ENCODE results near the gene FANCG. TPM values are rescaled to one million over a fixed set of nuclear protein-coding genes. Genes with fewer than 3 reads are reported as not detected.

FANCG gene
- total and polyA plus RNA-seq, 7 experiments from 2014 or later, result 8.7 to 84.9 (median 26.6) TPM

GRCh38 chr9:35102465-35102768 is 22.7 kb upstream of the FANCG start:
- Mint-ChIP-seq H3K4me3 (peak overlapping the region; percentile 88 to 98 (median 92)), H3K27ac (peak overlapping the region; percentile 92 to 99 (median 96)), H3K27me3 (no peaks in the 10 kb centered on the region), H3K4me1 (peaks cover 18 to 42% (median 37%) of the 10 kb centered on the region in 7 donors), H3K36me3 (peaks cover 3 to 34% (median 15%) of the 10 kb centered on the region in 5 donors), H3K9me3 (no peaks in the 10 kb centered on the region)
- no peak for DNase-seq
- Histone ChIP-seq H3K36me3 (ENCODE audit: control insufficient read depth in 2 of 3, insufficient read depth in 3 of 3, low read length in 3 of 3) (peaks cover 4 to 36% (median 9%) of the 10 kb centered on the region in 3 experiments), H3K27ac (ENCODE audit: low read depth, low read length) (peak overlapping the region; percentile 81), H3K4me3 (ENCODE audit: low read length) (peak overlapping the region; percentile 92), H3K4me1 (ENCODE audit: control insufficient read depth in 2 of 2, insufficient read depth in 2 of 2, low read length in 2 of 2) (peaks cover 12 to 18% of the 10 kb centered on the region in 2 donors), H3K9me3 (ENCODE audit: control insufficient read depth in 2 of 3, low read length in 3 of 3) (no peaks in the 10 kb centered on the region), H3K27me3 (ENCODE audit: control insufficient read depth in 2 of 2, insufficient read depth in 2 of 2, low read length in 2 of 2) (no peaks in the 10 kb centered on the region)
- intact Hi-C loops (cut with micrococcal nuclease), result loop anchor here (2.0 to 5.0 kb wide), 3 partner anchors 435 to 1665 kb away; partner anchors contain the start of gene TESK1 (in 1 of the 2)
- ChIA-PET CTCF (interaction anchor here (0.6 to 3.0 kb wide), 4 partner anchors 9 to 203 kb away, joined by 3 to 14 read pairs (median 5); partner anchors contain the start of gene ATOSB), POLR2A (interaction anchor here (0.9 to 3.5 kb wide), 7 partner anchors 9 to 502 kb away, joined by 3 to 32 read pairs (median 15); partner anchors contain the start of genes ATOSB, FANCG and VCP)
- no peak for ATAC-seq

- H3K36me3 ChIP-seq (ENCODE audit: control insufficient read depth in 2 of 3, insufficient read depth in 3 of 3, low read length in 3 of 3), result peaks cover 4 to 46% (median 13%) of the 10 kb centered on the region in 3 experiments
- ATAC-seq (no peak), DNase-seq (no peak)
- no peaks in the 10 kb centered on the region for H3K9me3 Mint-ChIP-seq
- peaks cover 0 to 32% (median 8%) of the 10 kb centered on the region in 5 donors for H3K36me3 Mint-ChIP-seq
- H3K27me3 Mint-ChIP-seq, result no peaks in the 10 kb centered on the region
- peak overlapping the region in 7 of 10 donors; percentile 14 to 67 (median 50) for H3K4me3 Mint-ChIP-seq
- H3K4me3 ChIP-seq (ENCODE audit: low read length), result no peak overlapping the region
- intact Hi-C loops (cut with micrococcal nuclease), result loop anchor here in 1 of 2 donors (2.0 kb wide), 1 partner anchor 337 kb away; no protein-coding TSS in a partner anchor
- peaks cover 30 to 59% (median 51%) of the 10 kb centered on the region in 7 donors for H3K4me1 Mint-ChIP-seq
- POLR2A ChIA-PET, result interaction anchor here (0.7 to 11.3 kb wide), 4 partner anchors 8 to 25 kb away, joined by 3 to 88 read pairs (median 8); partner anchors contain the start of genes FANCG and VCP
- H3K27me3 ChIP-seq (ENCODE audit: control insufficient read depth in 2 of 2, insufficient read depth in 2 of 2, low read length in 2 of 2), result no peaks in the 10 kb centered on the region
- CTCF ChIA-PET, result interaction anchor here (0.6 to 3.9 kb wide), 6 partner anchors 11 to 910 kb away, joined by 3 to 19 read pairs (median 4); partner anchors contain the start of gene FANCG
- H3K27ac Mint-ChIP-seq, result peak overlapping the region in 7 of 9 donors; percentile 37 to 84 (median 75)
- peaks cover 16 to 23% of the 10 kb centered on the region in 2 donors for H3K4me1 ChIP-seq (ENCODE audit: control insufficient read depth in 2 of 2, insufficient read depth in 2 of 2, low read length in 2 of 2)
- no peaks in the 10 kb centered on the region for H3K9me3 ChIP-seq (ENCODE audit: control insufficient read depth in 2 of 3, low read length in 3 of 3)
- no peak overlapping the region for H3K27ac ChIP-seq (ENCODE audit: low read depth, low read length)
These were observed 17.8 kb upstream of the FANCG start for GRCh38 chr9:35097573-35097972.

- ATAC-seq (peak; percentile 96), DNase-seq (peak; percentile 85 to 94 (median 92))
- Histone ChIP-seq H3K4me3 (ENCODE audit: low read length) (peak within 1 kb of the TSS; percentile 97), H3K36me3 (ENCODE audit: control insufficient read depth in 2 of 3, insufficient read depth in 3 of 3, low read length in 3 of 3) (peaks cover 4 to 56% (median 16%) of the 10 kb centered on the region in 3 experiments), H3K4me1 (ENCODE audit: control insufficient read depth in 2 of 2, insufficient read depth in 2 of 2, low read length in 2 of 2) (peaks cover 8 to 11% of the 10 kb centered on the region in 2 donors), H3K27me3 (ENCODE audit: control insufficient read depth in 2 of 2, insufficient read depth in 2 of 2, low read length in 2 of 2) (no peaks in the 10 kb centered on the region), H3K9me3 (ENCODE audit: control insufficient read depth in 2 of 3, low read length in 3 of 3) (no peaks in the 10 kb centered on the region), H3K27ac (ENCODE audit: low read depth, low read length) (peak within 1 kb of the TSS; percentile 99)
- H3K4me3 Mint-ChIP-seq, result peak within 1 kb of the TSS; percentile 81 to 90 (median 86)
- intact Hi-C loops (cut with micrococcal nuclease), result loop anchor here (1.0 to 2.0 kb wide), 9 partner anchors 15 to 636 kb away; partner anchors contain the start of genes DNAJB5 (in 2 of the 2), VCP (in 2 of the 2), CREB3 (in 1 of the 2) and TLN1 (in 1 of the 2)
- H3K36me3 Mint-ChIP-seq, result peaks cover 0 to 39% (median 8%) of the 10 kb centered on the region in 5 donors
- CTCF ChIA-PET, result interaction anchor here (1.0 to 3.9 kb wide), 9 partner anchors 9 to 197 kb away, joined by 3 to 19 read pairs (median 4); partner anchors contain the start of genes ATOSB, FANCG and VCP
- H3K27ac Mint-ChIP-seq, result peak within 1 kb of the TSS; percentile 77 to 96 (median 94)
- no peaks in the 10 kb centered on the region for H3K9me3 Mint-ChIP-seq
- H3K4me1 Mint-ChIP-seq, result peaks cover 25 to 50% (median 38%) of the 10 kb centered on the region in 7 donors
- H3K27me3 Mint-ChIP-seq, result no peaks in the 10 kb centered on the region
- POLR2A ChIA-PET, result interaction anchor here (0.6 to 11.3 kb wide), 13 partner anchors 9 to 197 kb away, joined by 3 to 88 read pairs (median 4); partner anchors contain the start of genes FANCG, UNC13B and VCP
These were observed 16.5 kb upstream of the FANCG start, which contains the start of gene PIGO for GRCh38 chr9:35096035-35096849. PIGO (minus strand) TSS chr9:35096591; CDS start chr9:35095565, 1,026 bp downstream.

- H3K27me3 ChIP-seq (ENCODE audit: control insufficient read depth in 2 of 2, insufficient read depth in 2 of 2, low read length in 2 of 2), result no peaks in the 10 kb centered on the region
- H3K27ac ChIP-seq (ENCODE audit: low read depth, low read length), result no peak overlapping the region
- intact Hi-C loops (cut with micrococcal nuclease), result no loop called here
- no peak overlapping the region for H3K4me3 ChIP-seq (ENCODE audit: low read length)
- Mint-ChIP-seq H3K4me3 (no peak overlapping the region), H3K9me3 (no peaks in the 10 kb centered on the region), H3K4me1 (peaks cover 19 to 37% (median 25%) of the 10 kb centered on the region in 7 donors), H3K36me3 (peaks cover 5 to 46% (median 24%) of the 10 kb centered on the region in 5 donors), H3K27ac (no peak overlapping the region), H3K27me3 (no peaks in the 10 kb centered on the region)
- POLR2A ChIA-PET, result interaction anchor here (1.3 to 11.3 kb wide), 2 partner anchors 12 to 25 kb away, joined by 4 to 88 read pairs; partner anchors contain the start of gene FANCG
- DNase-seq, result no peak
- H3K36me3 ChIP-seq (ENCODE audit: control insufficient read depth in 2 of 3, insufficient read depth in 3 of 3, low read length in 3 of 3), result peaks cover 0 to 80% (median 26%) of the 10 kb centered on the region in 3 experiments
- no peak for ATAC-seq
- no peaks in the 10 kb centered on the region for H3K9me3 ChIP-seq (ENCODE audit: control insufficient read depth in 2 of 3, low read length in 3 of 3)
- H3K4me1 ChIP-seq (ENCODE audit: control insufficient read depth in 2 of 2, insufficient read depth in 2 of 2, low read length in 2 of 2), result peaks cover 7 to 8% of the 10 kb centered on the region in 2 donors
- CTCF ChIA-PET, result interaction anchor here (0.6 to 2.3 kb wide), 2 partner anchors 192 kb away, joined by 3 to 18 read pairs; no protein-coding TSS in a partner anchor
These were observed 11.8 kb upstream of the FANCG start for GRCh38 chr9:35091536-35091935.

- no peak for DNase-seq
- no peak for ATAC-seq
- no peak overlapping the region for H3K4me3 Mint-ChIP-seq
- H3K27me3 Mint-ChIP-seq, result no peaks in the 10 kb centered on the region
- Histone ChIP-seq H3K36me3 (ENCODE audit: control insufficient read depth in 2 of 3, insufficient read depth in 3 of 3, low read length in 3 of 3) (peaks cover 0 to 77% (median 26%) of the 10 kb centered on the region in 3 experiments), H3K27me3 (ENCODE audit: control insufficient read depth in 2 of 2, insufficient read depth in 2 of 2, low read length in 2 of 2) (no peaks in the 10 kb centered on the region), H3K9me3 (ENCODE audit: control insufficient read depth in 2 of 3, low read length in 3 of 3) (no peaks in the 10 kb centered on the region), H3K4me3 (ENCODE audit: low read length) (no peak overlapping the region), H3K4me1 (ENCODE audit: control insufficient read depth in 2 of 2, insufficient read depth in 2 of 2, low read length in 2 of 2) (no peaks in the 10 kb centered on the region), H3K27ac (ENCODE audit: low read depth, low read length) (no peak overlapping the region)
- H3K27ac Mint-ChIP-seq, result peak overlapping the region in 1 of 9 donors; percentile 22
- intact Hi-C loops (cut with micrococcal nuclease), result no loop called here
- H3K9me3 Mint-ChIP-seq, result no peaks in the 10 kb centered on the region
- H3K4me1 Mint-ChIP-seq, result peaks cover 3 to 24% (median 11%) of the 10 kb centered on the region in 7 donors
- ChIA-PET CTCF (no interaction called here), POLR2A (no interaction called here)
- peaks cover 5 to 41% (median 23%) of the 10 kb centered on the region in 5 donors for H3K36me3 Mint-ChIP-seq
These were observed 9.7 kb upstream of the FANCG start for GRCh38 chr9:35089434-35089833.

GRCh38 chr9:35085078-35085477 is 5.3 kb upstream of the FANCG start:
- Mint-ChIP-seq H3K9me3 (no peaks in the 10 kb centered on the region), H3K27ac (peak overlapping the region in 2 of 9 donors; percentile 1 to 2), H3K27me3 (no peaks in the 10 kb centered on the region), H3K4me3 (no peak overlapping the region), H3K4me1 (peaks cover under 1 to 4% (median 3%) of the 10 kb centered on the region in 7 donors), H3K36me3 (peaks cover 0 to 20% (median 17%) of the 10 kb centered on the region in 5 donors)
- no peaks in the 10 kb centered on the region for H3K9me3 ChIP-seq (ENCODE audit: control insufficient read depth in 2 of 3, low read length in 3 of 3)
- no peak overlapping the region for H3K4me3 ChIP-seq (ENCODE audit: low read length)
- DNase-seq, result no peak
- no peaks in the 10 kb centered on the region for H3K27me3 ChIP-seq (ENCODE audit: control insufficient read depth in 2 of 2, insufficient read depth in 2 of 2, low read length in 2 of 2)
- no peak for ATAC-seq
- intact Hi-C loops (cut with micrococcal nuclease), result no loop called here
- no peak overlapping the region for H3K27ac ChIP-seq (ENCODE audit: low read depth, low read length)
- H3K36me3 ChIP-seq (ENCODE audit: control insufficient read depth in 2 of 3, insufficient read depth in 3 of 3, low read length in 3 of 3), result peaks cover 0 to 33% (median 13%) of the 10 kb centered on the region in 3 experiments
- peaks cover 0 to 2% of the 10 kb centered on the region in 2 donors for H3K4me1 ChIP-seq (ENCODE audit: control insufficient read depth in 2 of 2, insufficient read depth in 2 of 2, low read length in 2 of 2)
- ChIA-PET CTCF (interaction anchor here (1.1 kb wide), 1 partner anchor 10 kb away, joined by 3 read pairs; no protein-coding TSS in a partner anchor), POLR2A (interaction anchor here (0.7 to 2.7 kb wide), 3 partner anchors 8 to 13 kb away, joined by 3 to 10 read pairs (median 3); partner anchors contain the start of gene PIGO)
